HEK293T (cell line): Measurements from ENCODE around the gene GADD45B.

Source experiments
- CTCF ChIA-PET: fragments of 350-600 bp; formaldehyde crosslinking; extraction: SDS; loops from one replicate; lab custom pipeline; 2021; ENCODE audit warnings: antibody characterized with exemption, inconsistent platforms; lab: Yijun Ruan, JAX
- POLR2A ChIA-PET: fragments of 350-600 bp; formaldehyde crosslinking; extraction: SDS; loops from one replicate; lab custom pipeline; 2020; ENCODE audit warnings: antibody characterized with exemption, inconsistent platforms; lab: Yijun Ruan, JAX
- DNase-seq: peaks from one replicate; pipeline ENCODE4 v3.0.0; 2012; ENCODE audit warnings: mixed read lengths; ENCODE audit errors: extremely low spot score
- ARNT ChIP-seq: fragments of 450-650 bp; IDR thresholded peaks from 2 replicates; pipeline ENCODE4 v1.6.1; 2017; ENCODE audit warnings: mild to moderate bottlenecking
- BHLHE40 ChIP-seq: fragments of 450-650 bp; IDR thresholded peaks from 2 replicates; pipeline ENCODE4 v1.6.1; 2016; ENCODE audit warnings: mild to moderate bottlenecking, moderate library complexity, borderline replicate concordance
- CTBP1 ChIP-seq: fragments of 450-650 bp; IDR thresholded peaks from 2 replicates; pipeline ENCODE4 v1.6.1; 2016; ENCODE audit warnings: borderline replicate concordance
- ELF4 ChIP-seq: fragments of 450-650 bp; IDR thresholded peaks from 2 replicates; pipeline ENCODE4 v1.6.1; 2017; ENCODE audit warnings: antibody characterized with exemption
- FOXA1 ChIP-seq: fragments of 450-650 bp; IDR thresholded peaks from 2 replicates; pipeline ENCODE4 v1.6.1; 2016; ENCODE audit warnings: mild to moderate bottlenecking
- FOXK2 ChIP-seq: fragments of 450-650 bp; IDR thresholded peaks from 2 replicates; pipeline ENCODE4 v1.6.1; 2016; ENCODE audit warnings: mild to moderate bottlenecking
- FOXM1 ChIP-seq: fragments of 450-650 bp; IDR thresholded peaks from 2 replicates; pipeline ENCODE4 v1.6.1; 2017; ENCODE audit warnings: mild to moderate bottlenecking, borderline replicate concordance
- HDGF ChIP-seq: fragments of 450-650 bp; IDR thresholded peaks from 2 replicates; pipeline ENCODE4 v1.6.1; 2017; ENCODE audit warnings: antibody characterized with exemption, borderline replicate concordance
- L3MBTL2 ChIP-seq: fragments of 450-650 bp; conservative IDR thresholded peaks from 2 replicates; pipeline ENCODE4 v1.6.1; 2016; ENCODE audit warnings: mild to moderate bottlenecking
- LEF1 ChIP-seq: fragments of 450-650 bp; IDR thresholded peaks from 2 replicates; pipeline ENCODE4 v1.6.1; 2017; ENCODE audit warnings: mild to moderate bottlenecking, borderline replicate concordance
- NFRKB ChIP-seq: fragments of 450-650 bp; IDR thresholded peaks from 2 replicates; pipeline ENCODE4 v1.6.1; 2016; ENCODE audit warnings: mild to moderate bottlenecking, moderate library complexity
- SP1 ChIP-seq: fragments of 450-650 bp; IDR thresholded peaks from 2 replicates; pipeline ENCODE4 v1.6.1; 2017
- SUZ12 ChIP-seq: fragments of 450-650 bp; IDR thresholded peaks from 2 replicates; pipeline ENCODE4 v1.6.1; 2016; ENCODE audit warnings: mild to moderate bottlenecking
- TARDBP ChIP-seq: fragments of 450-650 bp; IDR thresholded peaks from 2 replicates; pipeline ENCODE4 v1.6.1; 2016
- ZNF384 ChIP-seq: fragments of 450-650 bp; IDR thresholded peaks from 2 replicates; pipeline ENCODE4 v1.6.1; 2016
- TF ChIP-seq, protein P1 (sequence below): fragments of 450-650 bp; IDR thresholded peaks from 2 replicates; pipeline ENCODE4 v1.6.1; 2016

GADD45B gene

DNA sequence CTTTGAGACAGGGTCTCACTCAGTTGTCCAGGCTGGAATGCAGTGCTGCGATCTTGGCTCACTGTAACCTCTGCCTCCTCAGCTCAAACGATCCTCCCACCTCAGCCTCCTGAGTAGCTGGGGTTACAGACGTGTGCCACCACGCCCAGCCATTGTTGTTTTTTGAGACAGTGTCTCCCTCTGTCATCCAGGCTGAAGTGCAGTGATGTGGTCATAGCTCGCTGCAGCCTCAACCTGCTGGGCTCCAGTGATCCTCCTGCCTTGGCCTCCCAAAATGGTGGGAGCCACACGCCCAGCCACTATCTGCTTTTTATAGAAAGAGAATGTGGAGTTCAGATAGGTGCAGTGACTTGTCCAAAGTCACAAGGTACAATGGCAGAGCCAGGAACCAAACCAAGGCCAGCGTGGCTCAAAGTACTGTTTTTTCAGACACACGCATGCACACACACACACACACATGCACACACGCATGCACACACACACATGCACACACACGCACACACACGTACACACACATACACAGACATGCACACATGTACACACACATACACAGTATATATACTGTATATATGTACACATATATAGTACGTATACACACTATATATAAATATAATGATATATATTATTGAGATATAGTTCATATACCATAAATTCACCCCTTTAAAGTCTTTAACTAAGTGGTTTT, 6.6 kb downstream of the GADD45B start:
- CTCF ChIA-PET = interaction anchor here (0.6 kb wide), 1 partner anchor 95 kb away, joined by 3 read pairs; no protein-coding TSS in a partner anchor
- POLR2A ChIA-PET = no interaction called here
- DNase-seq = no peak
- TF ChIP-seq SUZ12 (no peak), ZNF384 (no peak), L3MBTL2 (no peak), TARDBP (no peak), ARNT (no peak), SP1 (no peak), ELF4 (no peak), BHLHE40 (no peak), FOXM1 (no peak), NFRKB (no peak), CTBP1 (no peak), FOXK2 (no peak), HDGF (no peak), LEF1 (no peak)

DNA sequence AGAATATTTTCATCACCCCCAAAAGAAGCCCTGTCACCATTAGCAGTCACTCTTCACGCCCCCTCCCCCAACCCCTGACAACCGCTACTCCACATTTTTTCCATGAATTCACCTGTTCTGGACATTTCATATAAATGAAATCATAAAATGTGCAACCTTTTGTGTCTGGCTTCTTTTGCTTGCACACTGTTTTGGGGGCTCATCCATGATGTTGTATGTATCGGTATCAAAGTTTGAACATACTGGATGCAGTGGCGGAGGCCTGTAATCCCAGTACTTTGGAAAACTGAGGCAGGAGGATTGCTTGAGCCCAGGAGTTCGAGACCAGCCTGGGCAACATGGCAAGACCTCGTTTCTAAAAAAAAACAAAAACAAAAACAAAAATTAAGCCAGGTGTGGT, 7.2 kb downstream of the GADD45B start:
- TF ChIP-seq ARNT (no peak), CTBP1 (no peak), FOXK2 (no peak), ZNF384 (no peak), ELF4 (no peak), HDGF (no peak), NFRKB (no peak), LEF1 (no peak), SUZ12 (no peak)
- ChIA-PET POLR2A (no interaction called here), CTCF (no interaction called here)
- no peak for DNase-seq

DNA sequence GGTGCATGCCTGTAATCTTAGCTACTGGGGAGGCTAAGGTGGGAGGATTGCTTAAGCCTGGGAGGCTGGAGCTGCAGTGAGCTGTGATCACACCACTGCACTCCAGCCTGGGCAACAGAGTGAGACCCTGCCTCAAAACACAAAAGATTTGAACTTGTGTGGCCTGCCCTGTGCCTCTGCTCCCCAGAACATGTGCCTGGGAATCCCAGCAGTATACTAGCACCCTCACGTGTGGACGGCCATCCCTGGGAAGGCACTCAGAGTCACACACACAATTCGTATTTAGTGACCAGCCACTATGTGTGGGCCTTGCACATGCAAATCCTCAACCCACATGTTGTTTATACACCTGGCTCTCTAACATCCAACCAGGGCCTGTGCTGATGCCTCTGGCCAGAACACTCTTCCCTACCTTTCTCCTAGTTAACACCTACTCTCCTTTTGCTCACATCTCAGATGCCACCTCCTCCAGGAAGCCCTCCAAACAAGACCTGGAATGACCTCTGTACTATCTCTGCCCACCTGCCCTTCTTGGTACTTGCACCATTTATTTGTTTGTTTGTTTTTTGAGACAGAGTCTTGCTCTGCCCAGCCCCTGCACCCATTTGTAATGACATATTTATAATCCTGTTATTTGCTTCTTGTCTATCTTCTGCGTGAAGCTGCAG, 7.7 kb downstream of the GADD45B start:
- ChIA-PET POLR2A (interaction anchor here (2.0 kb wide), 1 partner anchor 8 kb away, joined by 18 read pairs; the partner anchor contains the start of gene GADD45B), CTCF (no interaction called here)
- no peak for TF ChIP-seq FOXK2
- TF ChIP-seq TARDBP = no peak
- TF ChIP-seq LEF1 = no peak
- no peak for TF ChIP-seq ELF4
- no peak for TF ChIP-seq SUZ12
- TF ChIP-seq HDGF = no peak
- TF ChIP-seq BHLHE40 = no peak
- no peak for TF ChIP-seq CTBP1
- TF ChIP-seq, protein P1, sequence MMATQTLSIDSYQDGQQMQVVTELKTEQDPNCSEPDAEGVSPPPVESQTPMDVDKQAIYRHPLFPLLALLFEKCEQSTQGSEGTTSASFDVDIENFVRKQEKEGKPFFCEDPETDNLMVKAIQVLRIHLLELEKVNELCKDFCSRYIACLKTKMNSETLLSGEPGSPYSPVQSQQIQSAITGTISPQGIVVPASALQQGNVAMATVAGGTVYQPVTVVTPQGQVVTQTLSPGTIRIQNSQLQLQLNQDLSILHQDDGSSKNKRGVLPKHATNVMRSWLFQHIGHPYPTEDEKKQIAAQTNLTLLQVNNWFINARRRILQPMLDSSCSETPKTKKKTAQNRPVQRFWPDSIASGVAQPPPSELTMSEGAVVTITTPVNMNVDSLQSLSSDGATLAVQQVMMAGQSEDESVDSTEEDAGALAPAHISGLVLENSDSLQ = no peak
- no peak for TF ChIP-seq L3MBTL2
- no peak for TF ChIP-seq SP1
- no peak for TF ChIP-seq FOXA1
- TF ChIP-seq FOXM1 = no peak
- TF ChIP-seq ARNT = no peak
- TF ChIP-seq ZNF384 = no peak
- no peak for TF ChIP-seq NFRKB
- no peak for DNase-seq

DNA sequence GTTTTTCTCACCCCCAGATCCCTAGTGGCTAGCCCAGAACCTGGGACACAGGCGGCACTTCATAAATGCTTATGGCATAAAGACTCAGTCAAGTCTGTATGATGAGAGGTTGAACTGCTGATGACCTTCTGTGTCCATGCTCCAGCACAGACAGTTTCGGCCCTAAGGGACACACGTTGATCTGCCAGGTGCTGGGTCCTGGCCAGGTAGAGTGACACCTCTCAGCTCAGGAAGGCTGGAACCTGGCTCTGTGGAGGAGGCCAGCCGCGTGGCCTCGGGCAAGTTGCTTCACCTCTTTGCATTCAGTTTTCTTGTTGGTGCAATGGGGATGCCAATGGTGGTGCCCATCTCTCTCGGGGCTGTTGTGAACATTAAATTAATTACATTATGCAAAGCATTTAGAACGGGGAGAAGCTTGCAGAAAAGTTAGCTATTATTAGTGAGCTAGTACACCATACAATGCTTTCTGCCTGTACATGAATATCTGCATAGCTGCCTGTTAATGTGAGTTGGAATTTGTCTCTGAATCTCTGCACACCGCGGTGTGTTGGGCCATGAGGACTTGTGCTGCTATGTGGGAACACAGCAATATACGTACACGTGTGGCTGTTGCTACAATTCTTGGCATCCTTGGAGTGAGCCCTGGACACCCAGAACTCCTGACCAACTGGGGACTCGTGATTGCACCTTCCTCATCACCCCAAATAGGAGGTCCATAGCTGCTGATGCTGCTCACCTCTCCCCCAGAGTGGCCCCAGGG, 8.4 kb downstream of the GADD45B start:
- no peak for TF ChIP-seq ARNT
- TF ChIP-seq, protein P1 = no peak
- no peak for TF ChIP-seq FOXA1
- TF ChIP-seq ZNF384 = no peak
- no peak for TF ChIP-seq L3MBTL2
- TF ChIP-seq SUZ12 = no peak
- TF ChIP-seq FOXM1 = no peak
- no peak for TF ChIP-seq FOXK2
- TF ChIP-seq CTBP1 = no peak
- TF ChIP-seq ELF4 = no peak
- no peak for TF ChIP-seq HDGF
- no peak for TF ChIP-seq BHLHE40
- no peak for TF ChIP-seq SP1
- no peak for TF ChIP-seq NFRKB
- DNase-seq = no peak
- ChIA-PET CTCF (no interaction called here), POLR2A (interaction anchor here (1.2 to 2.0 kb wide), 2 partner anchors 8 to 9 kb away, joined by 3 to 18 read pairs; partner anchors contain the start of gene GADD45B)

DNA sequence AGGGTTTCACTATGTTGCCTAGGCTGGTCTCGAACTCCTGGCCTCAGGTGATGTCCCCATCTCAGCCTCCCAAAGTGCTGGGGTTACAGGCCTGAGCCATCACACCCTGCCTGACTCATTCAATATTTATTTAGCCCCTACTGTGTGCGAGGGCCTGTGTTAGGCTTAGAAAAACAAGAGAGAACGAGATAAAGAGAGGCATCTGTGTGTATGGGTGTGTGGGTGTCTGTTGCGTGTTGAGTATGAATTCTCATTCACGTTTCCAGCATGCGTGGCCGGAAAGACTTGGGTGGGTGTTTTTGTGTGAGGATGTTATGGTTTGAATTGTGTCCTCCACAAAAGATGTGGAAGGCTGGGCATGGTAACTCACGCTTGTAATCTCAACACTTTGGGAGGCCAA, 9.5 kb downstream of the GADD45B start:
- POLR2A ChIA-PET = interaction anchor here (2.0 kb wide), 1 partner anchor 10 kb away, joined by 18 read pairs; the partner anchor contains the start of gene GADD45B
- TF ChIP-seq, protein P1 = no peak
- TF ChIP-seq ARNT (no peak), SUZ12 (no peak), TARDBP (no peak), BHLHE40 (no peak), FOXK2 (no peak), SP1 (no peak), LEF1 (no peak)
- DNase-seq = no peak
- CTCF ChIA-PET = no interaction called here
